Omental fat pad (tissue), 4 donors: Measurements from ENCODE around the gene MKKS. TPM values are rescaled to one million over a fixed set of nuclear protein-coding genes. Genes with fewer than 3 reads are reported as not detected.

ENCODE experiments used
- ATAC-seq: fragments of 150-250 bp; one replicate; pipeline ENCODE4 v1.9.1; 2016; ENCODE audit warnings: mild to moderate bottlenecking, moderate library complexity; ENCODE audit not compliant: low FRiP score
- DNase-seq: peaks from one replicate; pipeline ENCODE4 v3.0.0-alpha.2; 2019; ENCODE audit warnings: low spot score
- CTCF ChIP-seq, 3 donors: fragments of 450-650 bp; IDR thresholded peaks; one replicate each; pipeline ENCODE4 v1.5.1; 2016 to 2017; ENCODE audit warnings: antibody characterized with exemption in 3 of 3, mild to moderate bottlenecking in 3 of 3, moderate library complexity in 2 of 3
- total RNA-seq, 4 donors: library from RNA; depleted of rRNA; stranded (reverse); fragments of >200 nt; gene quantifications; one replicate each; pipeline ENCODE4 v1.1.0, GENCODE V29; 2016

MKKS gene
- total RNA-seq, 4 donors from 2014 or later: 7.7 to 25.5 (median 12.5) TPM

- DNase-seq: no peak
- no peak for TF ChIP-seq CTCF (IDR thresholded peaks at IDR 0.05)
- no peak for ATAC-seq
Observed at GRCh38 chr20:10436053-10436699, 2.2 kb upstream of the MKKS start.

GRCh38 chr20:10434832-10435812, 1.1 kb upstream of the MKKS start, which contains the start of gene SLX4IP:
Gene SLX4IP, plus strand, starts transcription at chr20:10435305. Its CDS starts 22,900 bp downstream, at chr20:10458205.
- DNase-seq (peak; percentile 58), ATAC-seq (peak; percentile 83)
- TF ChIP-seq CTCF (IDR thresholded peaks at IDR 0.05): no peak

DNA sequence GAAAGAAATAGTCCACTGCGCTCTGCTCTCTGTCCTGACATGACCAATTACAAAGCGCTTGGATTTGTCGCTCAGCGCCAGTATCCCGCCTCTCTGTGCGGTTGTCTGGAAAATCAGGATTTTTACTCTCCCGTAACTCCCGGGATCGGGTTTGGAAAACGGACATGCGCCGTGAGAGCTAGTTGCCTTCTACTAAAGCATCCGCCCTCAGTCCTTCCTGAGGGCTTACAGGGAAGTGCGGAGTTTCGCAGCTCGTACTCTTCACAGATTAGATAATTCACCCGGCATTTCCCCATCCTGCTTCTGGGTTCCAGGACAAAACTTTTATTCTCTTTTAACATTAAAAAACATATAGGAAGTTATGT, 427 bp upstream of the MKKS start:
- TF ChIP-seq CTCF (IDR thresholded peaks at IDR 0.05): no peak
- DNase-seq: peak; percentile 54
- peak; percentile 90 for ATAC-seq

- no peak for ATAC-seq
- no peak for TF ChIP-seq CTCF (IDR thresholded peaks at IDR 0.05)
- no peak for DNase-seq
Observed at GRCh38 chr20:10433014-10433622, 904 bp downstream of the MKKS start.

DNA sequence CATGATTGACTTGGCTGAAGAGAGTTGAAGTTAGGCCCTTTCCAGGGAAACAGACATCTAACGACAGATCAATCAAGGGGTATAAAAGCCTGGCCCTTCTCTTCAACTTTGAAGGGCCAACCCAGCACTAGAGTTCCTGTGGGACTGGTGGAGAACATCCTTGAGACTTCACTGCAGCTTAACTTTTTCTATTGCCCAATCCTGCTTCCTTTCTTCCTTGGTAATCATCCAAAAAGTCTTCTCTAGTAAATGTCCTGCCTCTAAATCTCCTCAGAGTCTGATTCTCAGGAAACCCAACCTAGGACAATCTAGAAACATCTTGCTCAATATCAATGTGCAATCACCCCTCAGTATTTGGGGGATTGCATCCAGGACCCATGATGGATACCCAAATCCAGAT, 1.9 kb downstream of the MKKS start:
- no peak for ATAC-seq
- DNase-seq: no peak
- TF ChIP-seq CTCF (IDR thresholded peaks at IDR 0.05): no peak

DNA sequence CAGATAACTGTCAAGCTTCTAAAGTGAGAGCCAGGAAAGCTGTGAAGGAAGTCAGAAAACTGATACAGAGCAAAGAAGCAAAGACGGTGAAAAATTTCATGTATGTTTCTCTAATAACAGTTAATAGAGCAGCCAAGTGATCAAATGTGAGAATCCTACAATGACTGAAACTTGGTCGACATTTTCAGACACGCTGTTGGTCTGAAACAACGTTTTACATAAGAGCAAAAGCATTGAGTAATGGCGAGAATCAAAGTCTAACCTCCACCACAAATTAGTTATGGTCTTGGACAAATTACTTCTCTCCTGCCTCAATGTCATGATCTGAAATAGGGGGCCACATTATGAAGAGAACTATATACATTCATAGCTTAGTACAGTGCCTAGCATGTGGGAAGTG, 3.3 kb downstream of the MKKS start:
- TF ChIP-seq CTCF (IDR thresholded peaks at IDR 0.05): no peak
- DNase-seq (no peak), ATAC-seq (no peak)
